PC-9 (cell line): ENCODE measurements around the gene FUT1.

ENCODE experiments used
- EZH2 ChIP-seq: fragments of 200-600 bp; sonication (generic); IDR thresholded peaks from 2 replicates; pipeline ENCODE4 v1.8.0; 2017; ENCODE audit warnings: antibody characterized with exemption, low read depth
- TF ChIP-seq, protein P1 (sequence below): fragments of 200-600 bp; sonication (generic); conservative IDR thresholded peaks from 2 replicates; pipeline ENCODE4 v1.6.1; 2017; ENCODE audit warnings: mixed run types, antibody characterized with exemption, mild to moderate bottlenecking, moderate library complexity

DNA sequence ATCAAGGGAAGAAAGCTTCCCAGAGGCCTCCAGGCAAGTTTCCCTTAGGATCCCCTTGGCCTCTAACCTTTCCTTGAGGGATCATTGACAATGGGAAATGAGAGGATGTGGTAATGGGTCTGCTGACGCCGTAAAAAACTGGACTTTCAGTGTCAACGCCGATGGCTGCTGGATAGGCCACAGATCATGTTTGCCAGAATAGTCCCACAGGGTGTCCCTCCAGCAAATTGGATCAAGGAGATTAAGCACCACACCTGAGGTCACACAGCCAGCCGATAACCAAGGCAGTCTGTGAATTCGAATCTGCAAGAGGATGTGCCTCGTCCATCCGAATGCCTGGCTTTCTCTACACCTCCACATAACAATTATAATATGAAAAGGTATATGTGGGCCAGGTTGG lies 40.8 kb upstream of the FUT1 start:
- TF ChIP-seq, protein P1, sequence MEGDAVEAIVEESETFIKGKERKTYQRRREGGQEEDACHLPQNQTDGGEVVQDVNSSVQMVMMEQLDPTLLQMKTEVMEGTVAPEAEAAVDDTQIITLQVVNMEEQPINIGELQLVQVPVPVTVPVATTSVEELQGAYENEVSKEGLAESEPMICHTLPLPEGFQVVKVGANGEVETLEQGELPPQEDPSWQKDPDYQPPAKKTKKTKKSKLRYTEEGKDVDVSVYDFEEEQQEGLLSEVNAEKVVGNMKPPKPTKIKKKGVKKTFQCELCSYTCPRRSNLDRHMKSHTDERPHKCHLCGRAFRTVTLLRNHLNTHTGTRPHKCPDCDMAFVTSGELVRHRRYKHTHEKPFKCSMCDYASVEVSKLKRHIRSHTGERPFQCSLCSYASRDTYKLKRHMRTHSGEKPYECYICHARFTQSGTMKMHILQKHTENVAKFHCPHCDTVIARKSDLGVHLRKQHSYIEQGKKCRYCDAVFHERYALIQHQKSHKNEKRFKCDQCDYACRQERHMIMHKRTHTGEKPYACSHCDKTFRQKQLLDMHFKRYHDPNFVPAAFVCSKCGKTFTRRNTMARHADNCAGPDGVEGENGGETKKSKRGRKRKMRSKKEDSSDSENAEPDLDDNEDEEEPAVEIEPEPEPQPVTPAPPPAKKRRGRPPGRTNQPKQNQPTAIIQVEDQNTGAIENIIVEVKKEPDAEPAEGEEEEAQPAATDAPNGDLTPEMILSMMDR: no peak
- TF ChIP-seq EZH2: no peak
